Transverse colon (tissue), 4 donors: ENCODE results near the gene PELI1. TPM values are rescaled to one million over a fixed set of nuclear protein-coding genes. Genes with fewer than 3 reads are reported as not detected.
"Not testable (repeated sequence)": the region's sequence is repeated elsewhere in the genome, so short reads cannot be mapped to it uniquely, and the experiment has no call there.

ENCODE experiments used
- DNase-seq: peaks from one replicate; pipeline ENCODE4 v3.0.0-alpha.2; 2019
- H3K27ac ChIP-seq, 4 donors: fragments of 200-600 bp; sonication (generic); 2 replicates each; pipeline ENCODE4 v1.5.1; 2016 to 2018; ENCODE audit warnings: inconsistent platforms in 4 of 4
- H3K27me3 ChIP-seq: fragments of 200-600 bp; sonication (generic); 2 replicates; pipeline ENCODE4 v1.5.1; 2017; ENCODE audit warnings: inconsistent platforms
- H3K36me3 ChIP-seq, 4 donors: fragments of 200-600 bp; sonication (generic); 2 replicates each; pipeline ENCODE4 v1.5.1; 2017 to 2019; ENCODE audit warnings: inconsistent platforms in 4 of 4
- H3K4me1 ChIP-seq, 4 donors: fragments of 200-600 bp; sonication (generic); 2 replicates each; pipeline ENCODE4 v1.5.1; 2017 to 2020; ENCODE audit warnings: inconsistent platforms in 4 of 4
- H3K4me3 ChIP-seq, 4 donors: fragments of 200-600 bp; sonication (generic); 1 replicate in 1 of 4; 2 replicates in 3 of 4; pipeline versions ENCODE4 v1.5.1 to v1.6.1; 2017 to 2019; ENCODE audit warnings: inconsistent platforms in 4 of 4
- H3K9me3 ChIP-seq, 2 donors: fragments of 200-600 bp; sonication (generic); 2 replicates each; pipeline ENCODE4 v1.5.1; 2017 to 2019; ENCODE audit warnings: inconsistent platforms in 2 of 2
- CTCF ChIP-seq, 5 experiments: fragments of 200-600 bp in 3 of 5; fragments of 450-650 bp in 2 of 5; sonication (generic) in 3 of 5; IDR thresholded peaks; 1 replicate in 2 of 5; 2 replicates in 3 of 5; pipeline ENCODE4 v1.5.1; 2016 to 2017; ENCODE audit warnings: antibody characterized with exemption in 5 of 5, inconsistent platforms in 3 of 5, mild to moderate bottlenecking in 2 of 5, moderate library complexity in 1 of 5
- EP300 ChIP-seq: sonication (generic); formaldehyde crosslinking; IDR thresholded peaks from one replicate; pipeline ENCODE4 v1.6.1; 2017; ENCODE audit warnings: antibody characterized with exemption, low read depth
- POLR2A ChIP-seq: fragments of 450-650 bp; IDR thresholded peaks from one replicate; pipeline ENCODE4 v1.6.1; 2016; ENCODE audit warnings: antibody characterized with exemption, mild to moderate bottlenecking, moderate library complexity
- POLR2AphosphoS5 ChIP-seq, 3 donors: sonication (generic); formaldehyde crosslinking; IDR thresholded peaks; one replicate each; pipeline ENCODE4 v1.6.1; 2016; ENCODE audit warnings: antibody characterized with exemption in 3 of 3
- WGBS, 2 donors: methylation state at CpG; one replicate each; pipeline ENCODE4 v1.1.5; 2018; ENCODE audit warnings: low coverage in 1 of 2; 5-methylcytosine and 5-hydroxymethylcytosine counted together
- in situ Hi-C, 4 donors: fragments of 200-750 bp; cut with MboI; loops; one replicate each; pipeline versions ENCODE4 v1.15.0 to v1.15.1; 2017; ENCODE audit warnings: low sequenced_read_pairs in 3 of 4, low pct_ligation_motif_present in 1 of 4, low pct_unique_long_range_greater_than_20kb in 1 of 4
- intact Hi-C: fragments of 100-400 bp; cut with DNase I; formaldehyde crosslinking; loops from one replicate; pipeline ENCODE4 v1.15.1; 2023; ENCODE audit warnings: low total_unique reads
- total RNA-seq, 4 donors: library from RNA; depleted of rRNA; stranded (reverse); fragments of >200 nt; gene quantifications; one replicate each; pipeline ENCODE4 v1.1.0, GENCODE V29; 2016

PELI1 gene
- total RNA-seq, 4 donors from 2014 or later: 20.6 to 818 (median 41.3) TPM

- intact Hi-C loops: no loop called here
- no peaks in the 10 kb centered on the region for H3K9me3 ChIP-seq
- H3K27me3 ChIP-seq: no peaks in the 10 kb centered on the region
- no peak for TF ChIP-seq EP300
- DNase-seq: no peak
- WGBS, 2 donors: 23 to 27% methylated on average over 2 of the region's 2 CpGs
- no peaks in the 10 kb centered on the region for H3K36me3 ChIP-seq
- H3K27ac ChIP-seq: no peak overlapping the region
- H3K4me3 ChIP-seq: no peak overlapping the region
- no peaks in the 10 kb centered on the region for H3K4me1 ChIP-seq
- in situ Hi-C loops: no loop called here
Measured at GRCh38 chr2:64085936-64086335, 58.3 kb downstream of the PELI1 start.

- 92 to 95% methylated on average over 8 of the region's 8 CpGs for WGBS, 2 donors
- Histone ChIP-seq H3K9me3 (no peaks in the 10 kb centered on the region), H3K4me1 (no peaks in the 10 kb centered on the region), H3K27me3 (no peaks in the 10 kb centered on the region), H3K27ac (no peak overlapping the region), H3K4me3 (no peak overlapping the region), H3K36me3 (no peaks in the 10 kb centered on the region)
- no peak for TF ChIP-seq EP300
- no peak for TF ChIP-seq POLR2AphosphoS5 (IDR thresholded peaks at IDR 0.05)
- TF ChIP-seq CTCF (IDR thresholded peaks at IDR 0.05): no peak
- TF ChIP-seq POLR2A: no peak
- in situ Hi-C loops: no loop called here
- DNase-seq: no peak
- intact Hi-C loops: no loop called here
Measured at GRCh38 chr2:64081046-64081445, 63.2 kb downstream of the PELI1 start.

- Histone ChIP-seq H3K27ac (no peak overlapping the region), H3K4me1 (no peaks in the 10 kb centered on the region), H3K36me3 (no peaks in the 10 kb centered on the region), H3K4me3 (no peak overlapping the region), H3K9me3 (no peaks in the 10 kb centered on the region), H3K27me3 (no peaks in the 10 kb centered on the region)
- intact Hi-C loops: no loop called here
- no peak for TF ChIP-seq POLR2AphosphoS5 (IDR thresholded peaks at IDR 0.05)
- no peak for TF ChIP-seq CTCF (IDR thresholded peaks at IDR 0.05)
- no peak for TF ChIP-seq EP300
- WGBS, 2 donors: 95 to 100% methylated on average over 1 of the region's 1 CpG
- no peak for DNase-seq
- in situ Hi-C loops: no loop called here
Measured at GRCh38 chr2:64080179-64080578, 64.0 kb downstream of the PELI1 start.

- in situ Hi-C loops, H3K27me3 ChIP-seq: not testable (repeated sequence)
- WGBS, 2 donors: 88 to 96% methylated on average over 6 of the region's 6 CpGs
Measured at GRCh38 chr2:64079688-64080087, 64.5 kb downstream of the PELI1 start.

GRCh38 chr2:64076828-64077227 is 67.4 kb downstream of the PELI1 start:
- WGBS, 2 donors: 89 to 94% methylated on average over 4 to 7 of the region's 7 CpGs
- in situ Hi-C loops, H3K27ac ChIP-seq, H3K27me3 ChIP-seq, H3K36me3 ChIP-seq, H3K4me3 ChIP-seq, H3K9me3 ChIP-seq, H3K4me1 ChIP-seq, DNase-seq, intact Hi-C loops: not testable (repeated sequence)

More at GRCh38 chr2:64079688-64080087, 64.5 kb downstream of the PELI1 start:
- DNase-seq, H3K4me1 ChIP-seq, H3K36me3 ChIP-seq, H3K4me3 ChIP-seq, intact Hi-C loops, H3K9me3 ChIP-seq, H3K27ac ChIP-seq: not testable (repeated sequence)

- H3K4me1 ChIP-seq, H3K36me3 ChIP-seq, H3K27me3 ChIP-seq, H3K9me3 ChIP-seq, H3K4me3 ChIP-seq, intact Hi-C loops, DNase-seq: not testable (repeated sequence)
- in situ Hi-C loops: loop anchor here in 3 of 4 donors (25.0 kb wide), 2 partner anchors 238 to 813 kb away; no protein-coding TSS in a partner anchor
- 27 to 59% methylated on average over 6 of the region's 6 CpGs for WGBS, 2 donors
- peak overlapping the region in 1 of 4 donors; percentile 29 for H3K27ac ChIP-seq
Measured at GRCh38 chr2:64074616-64075015, 69.6 kb downstream of the PELI1 start.
